H9 (cell line): ENCODE measurements around the gene VARS1. TPM values are rescaled to one million over a fixed set of nuclear protein-coding genes. Genes with fewer than 3 reads are reported as not detected.
"Not testable (repeated sequence)": the region's sequence is repeated elsewhere in the genome, so short reads cannot be mapped to it uniquely, and the experiment has no call there.

Experiments
- DNase-seq: peaks from one replicate; pipeline ENCODE4 v3.0.0-alpha.2; 2017
- H2AFZ ChIP-seq: one replicate; pipeline ENCODE4 v1.6.1; 2013; ENCODE audit warnings: mild to moderate bottlenecking, low read length, control low read depth, moderate library complexity
- H2AK5ac ChIP-seq: 2 replicates; pipeline ENCODE4 v1.6.1; 2013; ENCODE audit warnings: low read length, control low read depth, mixed read lengths; ENCODE audit not compliant: insufficient read length
- H2BK120ac ChIP-seq: one replicate; pipeline ENCODE4 v1.6.1; 2013; ENCODE audit warnings: low read depth, mild to moderate bottlenecking, low read length, control low read depth, inconsistent platforms; ENCODE audit not compliant: poor library complexity, severe bottlenecking
- H2BK12ac ChIP-seq: 2 replicates; pipeline ENCODE4 v1.6.1; 2013; ENCODE audit warnings: low read length, control low read depth, mixed read lengths, low read depth; ENCODE audit not compliant: insufficient read length
- H2BK15ac ChIP-seq: 2 replicates; pipeline ENCODE4 v1.6.1; 2013; ENCODE audit warnings: low read depth, low read length, control low read depth
- H2BK20ac ChIP-seq: one replicate; pipeline ENCODE4 v1.6.1; 2013; ENCODE audit warnings: low read depth, mild to moderate bottlenecking, low read length, control low read depth, inconsistent platforms; ENCODE audit not compliant: poor library complexity, severe bottlenecking
- H2BK5ac ChIP-seq: 2 replicates; pipeline ENCODE4 v1.6.1; 2013; ENCODE audit warnings: low read length, control low read depth, mixed read lengths; ENCODE audit not compliant: insufficient read length
- H3K14ac ChIP-seq: 2 replicates; pipeline ENCODE4 v1.6.1; 2013; ENCODE audit warnings: low read length, control low read depth; ENCODE audit not compliant: insufficient read depth
- H3K18ac ChIP-seq: 2 replicates; pipeline ENCODE4 v1.6.1; 2013; ENCODE audit warnings: low read depth, mild to moderate bottlenecking, mixed read lengths, low read length, control low read depth; ENCODE audit not compliant: insufficient read length
- H3K23ac ChIP-seq: 2 replicates; pipeline ENCODE4 v1.6.1; 2013; ENCODE audit warnings: low read length, control low read depth, mixed read lengths, low read depth; ENCODE audit not compliant: insufficient read length
- H3K23me2 ChIP-seq: 2 replicates; pipeline ENCODE4 v1.6.1; 2013; ENCODE audit warnings: low read depth, mild to moderate bottlenecking, mixed read lengths, low read length, control low read depth; ENCODE audit not compliant: insufficient read length, poor library complexity, severe bottlenecking
- H3K27ac ChIP-seq: 2 replicates; pipeline ENCODE4 v1.5.1; 2013; ENCODE audit warnings: low read length, control low read depth, mixed read lengths, low read depth; ENCODE audit not compliant: insufficient read length
- H3K27me3 ChIP-seq: 2 replicates; pipeline ENCODE4 v1.6.1; 2013; ENCODE audit warnings: low read length, control low read depth, inconsistent platforms; ENCODE audit not compliant: insufficient read depth
- H3K4ac ChIP-seq: 2 replicates; pipeline ENCODE4 v1.6.1; 2013; ENCODE audit warnings: low read depth, mild to moderate bottlenecking, control low read depth, inconsistent platforms, low read length, moderate library complexity
- H3K4me1 ChIP-seq: 2 replicates; pipeline ENCODE4 v1.6.1; 2013; ENCODE audit warnings: low read length, control low read depth, inconsistent platforms; ENCODE audit not compliant: insufficient read depth
- H3K4me2 ChIP-seq: 2 replicates; pipeline ENCODE4 v1.6.1; 2013; ENCODE audit warnings: low read length, control low read depth, mixed read lengths; ENCODE audit not compliant: insufficient read length, insufficient read depth
- H3K56ac ChIP-seq: 2 replicates; pipeline ENCODE4 v1.6.1; 2013; ENCODE audit warnings: low read depth, mild to moderate bottlenecking, mixed read lengths, low read length, control low read depth; ENCODE audit not compliant: insufficient read length
- H3K79me1 ChIP-seq: 2 replicates; pipeline ENCODE4 v1.6.1; 2013; ENCODE audit warnings: low read depth, mild to moderate bottlenecking, moderate library complexity, low read length, control low read depth, inconsistent platforms; ENCODE audit not compliant: insufficient read depth, poor library complexity, severe bottlenecking
- H3K79me2 ChIP-seq: 2 replicates; pipeline ENCODE4 v1.6.1; 2013; ENCODE audit warnings: low read length, control low read depth, inconsistent platforms; ENCODE audit not compliant: insufficient read depth
- H3K9ac ChIP-seq: 2 replicates; pipeline ENCODE4 v1.6.1; 2013; ENCODE audit warnings: low read length, control low read depth, mixed read lengths; ENCODE audit not compliant: insufficient read length; ENCODE audit errors: extremely low read depth
- H3K9me3 ChIP-seq: one replicate; pipeline ENCODE4 v1.6.1; 2013; ENCODE audit warnings: low read depth, low read length, inconsistent platforms; ENCODE audit not compliant: control insufficient read depth
- H3T11ph ChIP-seq: one replicate; pipeline ENCODE4 v1.6.1; 2013; ENCODE audit warnings: mild to moderate bottlenecking, low read length, control low read depth, inconsistent platforms
- H4K20me1 ChIP-seq: one replicate; pipeline ENCODE4 v1.6.1; 2013; ENCODE audit not compliant: control insufficient read depth, insufficient read length, insufficient read depth
- H4K5ac ChIP-seq: 2 replicates; pipeline ENCODE4 v1.6.1; 2013; ENCODE audit warnings: low read depth, mild to moderate bottlenecking, mixed read lengths, low read length, control low read depth; ENCODE audit not compliant: insufficient read length
- H4K8ac ChIP-seq: replicated peaks from 2 replicates; pipeline ENCODE4 v1.6.1; 2013; ENCODE audit warnings: low read length, control low read depth, mixed read lengths, low read depth; ENCODE audit not compliant: insufficient read length
- H4K91ac ChIP-seq: 2 replicates; pipeline ENCODE4 v1.6.1; 2013; ENCODE audit warnings: low read depth, mild to moderate bottlenecking, moderate library complexity, mixed read lengths, low read length, control low read depth; ENCODE audit not compliant: insufficient read length
- H3K27ac Mint-ChIP-seq, 3 experiments: 2 replicates in 2 of 3; 3 replicates in 1 of 3; pipeline ENCODE4 v1.8.0; 2020 to 2021; ENCODE audit warnings: mixed read lengths in 3 of 3, mild to moderate bottlenecking in 1 of 3, moderate library complexity in 1 of 3
- H3K27me3 Mint-ChIP-seq: 2 replicates; pipeline ENCODE4 v1.8.0; 2021; ENCODE audit warnings: low read depth, mild to moderate bottlenecking, moderate library complexity, mixed read lengths
- H3K36me3 Mint-ChIP-seq, 3 experiments: 2 replicates in 2 of 3; 3 replicates in 1 of 3; pipeline ENCODE4 v1.8.0; 2020 to 2021; ENCODE audit warnings: low read depth in 3 of 3, mixed read lengths in 3 of 3; ENCODE audit not compliant: insufficient read depth in 1 of 3
- H3K4me1 Mint-ChIP-seq, 2 experiments: 2 replicates each; pipeline ENCODE4 v1.8.0; 2020; ENCODE audit warnings: mixed read lengths in 2 of 2
- H3K4me3 Mint-ChIP-seq, 2 experiments: 2 replicates in 1 of 2; 3 replicates in 1 of 2; pipeline ENCODE4 v1.8.0; 2020 to 2021; ENCODE audit warnings: mild to moderate bottlenecking in 2 of 2, mixed read lengths in 2 of 2, moderate library complexity in 1 of 2
- H3K9me3 Mint-ChIP-seq, 2 experiments: 2 replicates in 1 of 2; 3 replicates in 1 of 2; pipeline ENCODE4 v1.8.0; 2020; ENCODE audit warnings: mild to moderate bottlenecking in 2 of 2, mixed read lengths in 2 of 2, moderate library complexity in 1 of 2
- CTCF ChIP-seq: fragments of 200-600 bp; sonication (generic); conservative IDR thresholded peaks from 3 replicates; pipeline ENCODE4 v1.8.0; 2021; ENCODE audit warnings: antibody characterized with exemption, mild to moderate bottlenecking
- WGBS: extraction: QIAGEN DNeasy Blood & Tissue Kit; methylation state at CpG from one replicate; pipeline ENCODE4 v1.1.7; 2013; ENCODE audit warnings: missing lambda C conversion rate, low lambda C conversion rate, mixed read lengths; ENCODE audit not compliant: insufficient read length; ENCODE audit errors: extremely low coverage; 5-methylcytosine and 5-hydroxymethylcytosine counted together
- total RNA-seq: library from RNA; stranded (reverse); gene quantifications from 2 replicates; pipeline ENCODE4 v1.2.1, GENCODE V29; 2021

VARS1 gene
- total RNA-seq, 1 experiment from 2014 or later, result 154 TPM

GRCh38 chr6:31794294-31794865, 1.2 kb downstream of the VARS1 start:
- TF ChIP-seq CTCF, result no peak
- no peaks in the 10 kb centered on the region for H3K4me1 ChIP-seq
- peaks cover 19 to 59% (median 50%) of the 10 kb centered on the region in 3 experiments for H3K36me3 Mint-ChIP-seq
- H3K9ac ChIP-seq, result peak overlapping the region; percentile 72
- no peaks in the 10 kb centered on the region for H3K27me3 Mint-ChIP-seq
- no peak for DNase-seq
- H2BK12ac ChIP-seq, result no peak overlapping the region
- WGBS, result no CpG with 5 or more reads among the region's 7 CpGs
- no peaks in the 10 kb centered on the region for H3K79me1 ChIP-seq
- peaks cover 2% of the 10 kb centered on the region; the same call in 1 of the 2 replicates for H3K79me2 ChIP-seq
- H3K4me2 ChIP-seq, result peak overlapping the region; percentile 77
- H2AK5ac ChIP-seq, result no peak overlapping the region
- peak overlapping the region; percentile 98 for H3K4me3 Mint-ChIP-seq
- no peak overlapping the region for H4K91ac ChIP-seq
- no peak overlapping the region for H2AFZ ChIP-seq
- H3K27me3 ChIP-seq, result no peaks in the 10 kb centered on the region
- H2BK120ac ChIP-seq, result no peak overlapping the region
- H3T11ph ChIP-seq, result no peak overlapping the region
- H2BK20ac ChIP-seq, result no peak overlapping the region
- no peak overlapping the region for H2BK5ac ChIP-seq
- H3K14ac ChIP-seq, result no peak overlapping the region
- H3K27ac ChIP-seq, result no peak overlapping the region
- no peak overlapping the region for H4K8ac ChIP-seq
- no peaks in the 10 kb centered on the region for H3K9me3 ChIP-seq
- H3K9me3 Mint-ChIP-seq, result no peaks in the 10 kb centered on the region
- peaks cover 10% of the 10 kb centered on the region in 2 experiments for H3K4me1 Mint-ChIP-seq
- H3K4ac ChIP-seq, result no peak overlapping the region
- H4K5ac ChIP-seq, result no peak overlapping the region
- H3K27ac Mint-ChIP-seq, result peak overlapping the region in 2 of 3 experiments; percentile 10 to 63; a peak in 1 of 7 replicates
- no peak overlapping the region for H2BK15ac ChIP-seq
- no peaks in the 10 kb centered on the region for H4K20me1 ChIP-seq
- H3K23ac ChIP-seq, result no peak overlapping the region
- H3K23me2 ChIP-seq, result peaks cover 3% of the 10 kb centered on the region
- no peak overlapping the region for H3K18ac ChIP-seq
- no peak overlapping the region for H3K56ac ChIP-seq

- not testable (repeated sequence) for H3K4me1 ChIP-seq, H3K56ac ChIP-seq, H3K18ac ChIP-seq, H3K27ac Mint-ChIP-seq, DNase-seq, H2BK5ac ChIP-seq, H2AFZ ChIP-seq, H4K91ac ChIP-seq, H3K23ac ChIP-seq, H2BK12ac ChIP-seq, H3K27me3 Mint-ChIP-seq, H2BK15ac ChIP-seq, H3K27me3 ChIP-seq, H3K79me1 ChIP-seq, H3K27ac ChIP-seq, H3K79me2 ChIP-seq, H4K20me1 ChIP-seq, H2BK120ac ChIP-seq, H3T11ph ChIP-seq, H3K14ac ChIP-seq, H3K4ac ChIP-seq, H3K9me3 ChIP-seq, H4K5ac ChIP-seq, H3K9me3 Mint-ChIP-seq, H3K4me1 Mint-ChIP-seq, H2BK20ac ChIP-seq, H3K23me2 ChIP-seq, H4K8ac ChIP-seq, H2AK5ac ChIP-seq
- Mint-ChIP-seq H3K36me3 (peaks cover 19 to 61% (median 53%) of the 10 kb centered on the region in 3 experiments), H3K4me3 (peak overlapping the region; percentile 98)
- H3K9ac ChIP-seq, result peak overlapping the region; percentile 26
- peak overlapping the region; percentile 77 for H3K4me2 ChIP-seq
- no CpG with 5 or more reads among the region's 6 CpGs for WGBS
Measured at GRCh38 chr6:31793927-31794245, 1.7 kb downstream of the VARS1 start.
